ENCODE results near the gene ZNF526.

DNA sequence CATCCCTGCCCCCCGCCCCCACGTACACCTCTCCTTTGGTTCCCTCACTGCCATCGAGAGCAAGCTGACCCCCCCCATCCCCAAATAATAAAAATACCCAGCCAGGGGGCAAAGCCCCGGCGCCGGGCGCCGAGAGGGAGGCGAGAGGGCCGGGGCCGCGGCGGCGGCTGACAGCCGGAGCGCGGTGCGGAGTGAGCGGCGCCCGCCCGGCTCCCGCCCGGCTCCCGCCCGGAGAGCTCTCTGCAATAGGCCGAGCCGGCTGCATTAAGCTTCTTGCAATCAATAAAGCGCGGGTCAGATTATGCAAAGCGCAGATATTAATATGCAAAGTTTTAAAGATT is 43.5 kb upstream of the ZNF526 start:
- no peak for TF ChIP-seq GATA1 (IDR thresholded peaks at IDR 0.05; ENCODE audit: low read depth, low read length)
- no peak for TF ChIP-seq POLR2A (IDR thresholded peaks at IDR 0.05; ENCODE audit: low read length)

Data from erythroblast (primary cell).